Uterus (tissue), 3 donors: ENCODE measurements around the gene LOC128125822.

Experiments used
- DNase-seq, 2 donors: peaks; one replicate each; pipeline ENCODE4 v3.0.0-alpha.2; 2019 to 2020
- H3K27ac ChIP-seq, 2 donors: fragments of 200-600 bp; sonication (generic); 1 replicate in 1 of 2; 2 replicates in 1 of 2; pipeline ENCODE4 v1.5.1; 2016 to 2018
- H3K27me3 ChIP-seq, 2 donors: fragments of 200-600 bp; sonication (generic); one replicate each; pipeline ENCODE4 v1.5.1; 2018 to 2019; ENCODE audit warnings: control low read depth in 1 of 2
- H3K36me3 ChIP-seq, 2 donors: fragments of 200-600 bp; sonication (generic); one replicate each; pipeline ENCODE4 v1.5.1; 2019; ENCODE audit warnings: control low read depth in 1 of 2
- H3K4me1 ChIP-seq, 2 donors: fragments of 200-600 bp; sonication (generic); one replicate each; pipeline ENCODE4 v1.5.1; 2018 to 2019; ENCODE audit warnings: control low read depth in 1 of 2
- H3K4me3 ChIP-seq, 2 donors: fragments of 200-600 bp; sonication (generic); 1 replicate in 1 of 2; 2 replicates in 1 of 2; pipeline ENCODE4 v1.5.1; 2018 to 2019; ENCODE audit warnings: mild to moderate bottlenecking in 1 of 2
- H3K9me3 ChIP-seq, 2 donors: fragments of 200-600 bp; sonication (generic); one replicate each; pipeline ENCODE4 v1.5.1; 2019; ENCODE audit warnings: control low read depth in 1 of 2
- CTCF ChIP-seq, 4 experiments: fragments of 200-600 bp in 2 of 4; fragments of 450-650 bp in 2 of 4; sonication (generic) in 2 of 4; IDR thresholded peaks; one replicate each; pipeline ENCODE4 v1.5.1; 2016 to 2019; ENCODE audit warnings: antibody characterized with exemption in 4 of 4, mild to moderate bottlenecking in 2 of 4, moderate library complexity in 1 of 4
- POLR2A ChIP-seq, 2 donors: fragments of 450-650 bp; IDR thresholded peaks; one replicate each; pipeline ENCODE4 v1.6.1; 2016; ENCODE audit warnings: antibody characterized with exemption in 2 of 2, mild to moderate bottlenecking in 1 of 2, moderate library complexity in 1 of 2
- intact Hi-C: fragments of 100-400 bp; cut with DNase I; formaldehyde crosslinking; loops from one replicate; pipeline ENCODE4 v1.15.1; 2023; ENCODE audit warnings: low total_unique reads
- donor health status: DM: yes; HTN: yes; CAD: no.

Gene LOC128125822

GRCh38 chr6:63598049-63599036 lies 26.1 kb downstream of the LOC128125822 start:
- intact Hi-C loops: no loop called here
- H3K4me3 ChIP-seq: peak overlapping the region; percentile 27 to 34
- H3K9me3 ChIP-seq: no peaks in the 10 kb centered on the region
- no peaks in the 10 kb centered on the region for H3K4me1 ChIP-seq
- DNase-seq: peak; percentile 62 to 63
- H3K27me3 ChIP-seq: no peaks in the 10 kb centered on the region
- H3K36me3 ChIP-seq: no peaks in the 10 kb centered on the region
- no peak overlapping the region for H3K27ac ChIP-seq
- peak; percentile 71 to 85 (median 84) for TF ChIP-seq CTCF (IDR thresholded peaks at IDR 0.05)
- TF ChIP-seq POLR2A (IDR thresholded peaks at IDR 0.05): no peak

- Histone ChIP-seq H3K36me3 (no peaks in the 10 kb centered on the region), H3K4me3 (no peak overlapping the region), H3K27me3 (no peaks in the 10 kb centered on the region), H3K27ac (no peak overlapping the region), H3K9me3 (no peaks in the 10 kb centered on the region), H3K4me1 (no peaks in the 10 kb centered on the region)
- no peak for DNase-seq
- TF ChIP-seq POLR2A (IDR thresholded peaks at IDR 0.05): no peak
- no peak for TF ChIP-seq CTCF (IDR thresholded peaks at IDR 0.05)
- intact Hi-C loops: no loop called here
Observed at GRCh38 chr6:63599243-63599642, 27.0 kb downstream of the LOC128125822 start.

- H3K27me3 ChIP-seq: no peaks in the 10 kb centered on the region
- H3K9me3 ChIP-seq: no peaks in the 10 kb centered on the region
- no peak for TF ChIP-seq CTCF (IDR thresholded peaks at IDR 0.05)
- no peak overlapping the region for H3K27ac ChIP-seq
- no peak overlapping the region for H3K4me3 ChIP-seq
- no peaks in the 10 kb centered on the region for H3K4me1 ChIP-seq
- no peaks in the 10 kb centered on the region for H3K36me3 ChIP-seq
- DNase-seq: no peak
- intact Hi-C loops: loop anchor here (5.0 kb wide), 1 partner anchor 162 kb away; no protein-coding TSS in a partner anchor
Observed at GRCh38 chr6:63600136-63600535, 27.9 kb downstream of the LOC128125822 start.

- no peak overlapping the region for H3K4me3 ChIP-seq
- no peak for TF ChIP-seq POLR2A (IDR thresholded peaks at IDR 0.05)
- no peak for TF ChIP-seq CTCF (IDR thresholded peaks at IDR 0.05)
- H3K4me1 ChIP-seq: no peaks in the 10 kb centered on the region
- no peak for DNase-seq
- no peak overlapping the region for H3K27ac ChIP-seq
- no peaks in the 10 kb centered on the region for H3K9me3 ChIP-seq
- H3K27me3 ChIP-seq: peaks cover 0 to 5% of the 10 kb centered on the region in 2 donors
- H3K36me3 ChIP-seq: no peaks in the 10 kb centered on the region
- intact Hi-C loops: no loop called here
Observed at GRCh38 chr6:63609231-63609630, 37.0 kb downstream of the LOC128125822 start.

- H3K27me3 ChIP-seq: peaks cover 0 to 5% of the 10 kb centered on the region in 2 donors
- no peak for DNase-seq
- TF ChIP-seq CTCF (IDR thresholded peaks at IDR 0.05) (no peak), POLR2A (IDR thresholded peaks at IDR 0.05) (no peak)
- H3K9me3 ChIP-seq: no peaks in the 10 kb centered on the region
- intact Hi-C loops: no loop called here
- H3K36me3 ChIP-seq: no peaks in the 10 kb centered on the region
- no peaks in the 10 kb centered on the region for H3K4me1 ChIP-seq
- no peak overlapping the region for H3K27ac ChIP-seq
- no peak overlapping the region for H3K4me3 ChIP-seq
Observed at GRCh38 chr6:63610944-63611343, 38.7 kb downstream of the LOC128125822 start.
